DND-41 (cell line): Measurements from ENCODE around the gene MYADM.

Experiments used
- ATAC-seq: fragments of 200-7000 bp; cut with Tn5 transposase; 3 replicates; pipeline ENCODE4 v1.9.1; 2021; ENCODE audit warnings: low read depth; ENCODE audit not compliant: insufficient read depth
- DNase-seq: peaks from one replicate; pipeline ENCODE4 v3.0.0-alpha.2; 2020
- H2AFZ ChIP-seq: 2 replicates; pipeline ENCODE4 v1.6.0; 2012; ENCODE audit warnings: low read depth, low read length
- H3K27ac ChIP-seq: 2 replicates; pipeline ENCODE4 v1.5.1; 2012; ENCODE audit warnings: low read length, inconsistent platforms
- H3K27me3 ChIP-seq: fragments of 200-600 bp; sonication (generic); 2 replicates; pipeline ENCODE4 v1.6.0; 2012; ENCODE audit warnings: low read length, mild to moderate bottlenecking, inconsistent platforms; ENCODE audit not compliant: insufficient read depth, poor library complexity
- H3K36me3 ChIP-seq: 2 replicates; pipeline ENCODE4 v1.5.1; 2012; ENCODE audit warnings: low read length, inconsistent platforms; ENCODE audit not compliant: insufficient read depth
- H3K4me1 ChIP-seq: 2 replicates; pipeline ENCODE4 v1.5.1; 2012; ENCODE audit warnings: mild to moderate bottlenecking, low read length; ENCODE audit not compliant: insufficient read depth
- H3K4me2 ChIP-seq: 2 replicates; pipeline ENCODE4 v1.6.0; 2012; ENCODE audit warnings: mild to moderate bottlenecking, moderate library complexity, low read length, inconsistent platforms; ENCODE audit not compliant: insufficient read depth
- H3K4me3 ChIP-seq, 2 experiments: fragments of 200-600 bp in 1 of 2; shearing (Covaris generic) in 1 of 2; 2 replicates each; pipeline ENCODE4 v1.5.1; 2012 to 2016; ENCODE audit warnings: inconsistent platforms in 2 of 2, low read length in 2 of 2, mild to moderate bottlenecking in 2 of 2, low read depth in 1 of 2, moderate library complexity in 1 of 2
- H3K79me2 ChIP-seq: 2 replicates; pipeline ENCODE4 v1.6.0; 2012; ENCODE audit warnings: low read length, inconsistent platforms; ENCODE audit not compliant: insufficient read depth
- H3K9ac ChIP-seq: 2 replicates; pipeline ENCODE4 v1.6.0; 2012; ENCODE audit warnings: low read depth, mild to moderate bottlenecking, inconsistent platforms, low read length, moderate library complexity
- H3K9me3 ChIP-seq: 2 replicates; pipeline ENCODE4 v1.5.1; 2012; ENCODE audit warnings: low read length, moderate library complexity, mild to moderate bottlenecking, inconsistent platforms; ENCODE audit not compliant: insufficient read depth, severe bottlenecking
- H4K20me1 ChIP-seq: 2 replicates; pipeline ENCODE4 v1.6.0; 2012; ENCODE audit warnings: low read length; ENCODE audit not compliant: insufficient read depth
- CTCF ChIP-seq: IDR thresholded peaks from 2 replicates; pipeline ENCODE4 v1.5.1; 2012; ENCODE audit warnings: borderline replicate concordance, low read length, moderate library complexity, mild to moderate bottlenecking; ENCODE audit not compliant: poor library complexity, severe bottlenecking; ENCODE audit errors: extremely low read depth
- EZH2 ChIP-seq: IDR thresholded peaks from 3 replicates; pipeline ENCODE4 v1.6.1; 2012; ENCODE audit warnings: borderline replicate concordance, low read depth, mild to moderate bottlenecking, moderate library complexity, low read length, inconsistent platforms; ENCODE audit not compliant: severe bottlenecking

Gene MYADM

DNA sequence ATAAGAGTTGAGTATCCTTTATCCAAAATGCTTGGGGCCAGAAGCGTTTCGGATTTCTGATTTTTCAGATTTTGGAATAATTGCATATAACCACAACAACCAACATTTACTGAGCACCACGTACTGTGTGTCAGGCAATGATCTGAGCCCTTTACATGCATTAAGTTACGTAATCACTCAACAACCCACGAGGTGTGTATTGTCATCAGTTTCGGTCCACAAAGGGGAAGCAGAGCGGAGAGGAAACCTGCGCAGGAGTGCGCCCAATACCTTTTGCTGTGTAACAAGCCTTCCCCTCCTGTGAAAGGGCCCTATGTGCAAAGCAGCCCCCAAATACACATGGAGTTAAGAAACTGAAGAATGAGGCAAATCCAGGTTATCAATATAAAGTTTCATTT is 22.8 kb upstream of the MYADM start:
- Histone ChIP-seq H3K4me1 (peaks cover 6% of the 10 kb centered on the region), H3K36me3 (no peaks in the 10 kb centered on the region), H3K9ac (no peak overlapping the region), H3K4me2 (no peak overlapping the region), H4K20me1 (no peaks in the 10 kb centered on the region), H3K9me3 (no peaks in the 10 kb centered on the region), H3K4me3 (no peak overlapping the region), H3K27ac (no peak overlapping the region), H3K27me3 (no peaks in the 10 kb centered on the region), H3K79me2 (no peaks in the 10 kb centered on the region), H2AFZ (no peak overlapping the region)
- TF ChIP-seq EZH2 (no peak), CTCF (no peak)
- DNase-seq, result no peak
- no peak for ATAC-seq

DNA sequence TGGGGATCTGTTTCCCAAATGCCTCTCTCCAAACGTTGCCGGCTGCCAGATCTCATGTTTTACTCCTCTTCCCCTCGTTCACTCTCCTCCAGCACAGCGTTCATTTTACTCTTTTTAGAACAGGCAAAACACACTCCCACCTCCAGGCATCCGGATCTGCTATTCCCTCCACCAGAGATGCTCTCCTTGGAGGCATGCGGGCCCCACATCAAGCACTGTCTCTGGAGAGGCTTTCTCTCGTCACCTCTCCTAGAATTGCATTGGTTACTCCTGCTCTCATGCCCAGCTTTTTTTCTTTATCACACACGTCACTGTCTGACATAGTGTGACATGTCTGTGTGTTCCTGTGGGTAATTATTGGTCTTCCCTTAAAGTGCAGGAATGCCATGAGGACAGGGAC is 20.1 kb upstream of the MYADM start:
- no peaks in the 10 kb centered on the region for H3K27me3 ChIP-seq
- ATAC-seq, result no peak
- no peak overlapping the region for H3K4me3 ChIP-seq
- no peak overlapping the region for H2AFZ ChIP-seq
- no peaks in the 10 kb centered on the region for H3K4me1 ChIP-seq
- no peak for DNase-seq
- H3K36me3 ChIP-seq, result no peaks in the 10 kb centered on the region
- H3K9me3 ChIP-seq, result no peaks in the 10 kb centered on the region
- TF ChIP-seq CTCF (no peak), EZH2 (no peak)
- no peaks in the 10 kb centered on the region for H3K79me2 ChIP-seq
- no peak overlapping the region for H3K27ac ChIP-seq
- no peak overlapping the region for H3K9ac ChIP-seq
- H4K20me1 ChIP-seq, result no peaks in the 10 kb centered on the region
- H3K4me2 ChIP-seq, result no peak overlapping the region

- no peak overlapping the region for H3K4me3 ChIP-seq
- ATAC-seq (no peak), DNase-seq (no peak)
- no peak overlapping the region for H3K9ac ChIP-seq
- H2AFZ ChIP-seq, result no peak overlapping the region
- no peaks in the 10 kb centered on the region for H3K4me1 ChIP-seq
- TF ChIP-seq CTCF (no peak), EZH2 (no peak)
- H3K9me3 ChIP-seq, result no peaks in the 10 kb centered on the region
- H3K27me3 ChIP-seq, result no peaks in the 10 kb centered on the region
- H3K27ac ChIP-seq, result no peak overlapping the region
- H3K79me2 ChIP-seq, result no peaks in the 10 kb centered on the region
- no peaks in the 10 kb centered on the region for H3K36me3 ChIP-seq
- no peak overlapping the region for H3K4me2 ChIP-seq
- no peaks in the 10 kb centered on the region for H4K20me1 ChIP-seq
These were observed 18.4 kb upstream of the MYADM start for GRCh38 chr19:53849237-53849676.

GRCh38 chr19:53853707-53854106 is 14.0 kb upstream of the MYADM start:
- no peaks in the 10 kb centered on the region for H3K9me3 ChIP-seq
- no peaks in the 10 kb centered on the region for H3K79me2 ChIP-seq
- no peaks in the 10 kb centered on the region for H3K27me3 ChIP-seq
- no peak for ATAC-seq
- no peak overlapping the region for H3K4me2 ChIP-seq
- no peak overlapping the region for H3K9ac ChIP-seq
- H4K20me1 ChIP-seq, result no peaks in the 10 kb centered on the region
- no peaks in the 10 kb centered on the region for H3K4me1 ChIP-seq
- no peaks in the 10 kb centered on the region for H3K36me3 ChIP-seq
- no peak overlapping the region for H3K27ac ChIP-seq
- DNase-seq, result no peak
- H3K4me3 ChIP-seq, result no peak overlapping the region
- H2AFZ ChIP-seq, result no peak overlapping the region
- TF ChIP-seq CTCF (no peak), EZH2 (no peak)
